SK-N-SH (cell line): ENCODE measurements around the gene SF3B6.

ENCODE experiments used
- CTCF ChIP-seq: fragments of 200-600 bp; sonication (generic); IDR thresholded peaks from 2 replicates; pipeline ENCODE4 v1.6.1; 2017; ENCODE audit warnings: antibody characterized with exemption, mild to moderate bottlenecking, moderate library complexity
- POLR2AphosphoS5 ChIP-seq: IDR thresholded peaks from 2 replicates; pipeline ENCODE4 v1.6.1; 2012; ENCODE audit warnings: low read depth, low read length
- TF ChIP-seq, protein P1 (sequence below): fragments of 150-350 bp; IDR thresholded peaks from 2 replicates; pipeline ENCODE4 v1.6.1; 2017; ENCODE audit warnings: antibody characterized with exemption, low read length, low read depth, borderline replicate concordance

DNA sequence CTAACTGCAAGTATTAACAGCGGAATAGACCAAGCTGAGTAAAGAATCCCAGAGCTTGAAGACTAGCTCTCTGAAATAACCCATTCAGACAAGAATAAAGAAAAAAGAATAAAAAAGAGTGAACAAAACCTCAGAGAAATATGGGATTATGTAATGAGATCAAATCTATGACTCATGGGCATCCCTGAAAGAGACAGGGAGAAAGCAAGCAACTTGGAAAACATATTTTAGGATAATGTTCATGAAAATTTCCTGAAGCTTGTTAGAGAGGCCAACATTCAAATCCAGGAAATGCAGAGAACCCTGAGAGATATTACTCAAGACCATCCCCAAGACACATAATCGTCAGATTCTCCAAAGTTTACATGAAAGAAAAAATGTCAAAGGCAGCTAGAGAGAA is 29.7 kb upstream of the SF3B6 start:
- TF ChIP-seq, protein P1, sequence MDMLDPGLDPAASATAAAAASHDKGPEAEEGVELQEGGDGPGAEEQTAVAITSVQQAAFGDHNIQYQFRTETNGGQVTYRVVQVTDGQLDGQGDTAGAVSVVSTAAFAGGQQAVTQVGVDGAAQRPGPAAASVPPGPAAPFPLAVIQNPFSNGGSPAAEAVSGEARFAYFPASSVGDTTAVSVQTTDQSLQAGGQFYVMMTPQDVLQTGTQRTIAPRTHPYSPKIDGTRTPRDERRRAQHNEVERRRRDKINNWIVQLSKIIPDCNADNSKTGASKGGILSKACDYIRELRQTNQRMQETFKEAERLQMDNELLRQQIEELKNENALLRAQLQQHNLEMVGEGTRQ, result no peak
- no peak for TF ChIP-seq CTCF
- TF ChIP-seq POLR2AphosphoS5, result no peak
